Non-pigmented ciliary epithelial cell (primary cell): ENCODE data around the gene GP1BB.

Source experiments
- DNase-seq: peaks from one replicate; pipeline ENCODE4 v3.0.0-alpha.2; 2010; ENCODE audit warnings: low read depth

The GP1BB gene

DNA sequence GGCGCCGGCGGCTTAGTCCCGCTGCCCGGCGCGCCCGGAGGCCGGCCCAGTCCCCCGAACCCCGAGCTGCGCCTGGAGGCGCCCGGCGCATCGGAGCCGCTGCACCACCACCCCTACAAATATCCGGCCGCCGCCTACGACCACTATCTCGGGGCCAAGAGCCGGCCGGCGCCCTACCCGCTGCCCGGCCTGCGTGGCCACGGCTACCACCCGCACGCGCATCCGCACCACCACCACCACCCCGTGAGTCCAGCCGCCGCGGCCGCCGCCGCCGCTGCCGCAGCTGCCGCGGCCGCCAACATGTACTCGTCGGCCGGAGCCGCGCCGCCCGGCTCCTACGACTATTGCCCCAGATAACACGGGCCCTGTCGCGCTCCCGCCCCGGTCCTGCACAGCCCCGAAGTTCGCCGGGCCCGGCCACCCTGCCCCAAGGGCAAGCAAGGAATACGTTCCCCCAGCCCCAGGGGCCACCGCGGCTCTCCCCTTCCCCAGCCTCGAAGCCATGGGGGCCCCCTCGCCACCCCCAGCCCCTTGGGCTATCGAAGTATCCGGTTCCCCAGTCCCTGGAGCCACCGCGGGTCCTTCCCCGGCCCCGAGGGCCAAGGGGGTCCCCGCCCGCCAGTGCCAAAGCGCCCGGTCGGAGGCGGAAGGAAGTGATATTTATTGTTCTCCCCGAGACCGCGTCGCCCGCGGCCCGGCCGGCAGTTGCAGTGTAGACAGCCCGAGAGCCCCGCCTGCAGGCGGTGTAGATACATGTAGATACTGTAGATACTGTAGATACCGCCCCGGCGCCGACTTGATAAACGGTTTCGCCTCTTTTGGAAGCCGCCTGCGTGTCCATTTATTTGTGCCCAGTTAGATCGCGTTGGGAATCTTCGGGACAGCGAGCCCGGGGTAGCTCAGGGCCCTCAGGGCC is 43.4 kb downstream of the GP1BB start:
- DNase-seq: no peak

DNA sequence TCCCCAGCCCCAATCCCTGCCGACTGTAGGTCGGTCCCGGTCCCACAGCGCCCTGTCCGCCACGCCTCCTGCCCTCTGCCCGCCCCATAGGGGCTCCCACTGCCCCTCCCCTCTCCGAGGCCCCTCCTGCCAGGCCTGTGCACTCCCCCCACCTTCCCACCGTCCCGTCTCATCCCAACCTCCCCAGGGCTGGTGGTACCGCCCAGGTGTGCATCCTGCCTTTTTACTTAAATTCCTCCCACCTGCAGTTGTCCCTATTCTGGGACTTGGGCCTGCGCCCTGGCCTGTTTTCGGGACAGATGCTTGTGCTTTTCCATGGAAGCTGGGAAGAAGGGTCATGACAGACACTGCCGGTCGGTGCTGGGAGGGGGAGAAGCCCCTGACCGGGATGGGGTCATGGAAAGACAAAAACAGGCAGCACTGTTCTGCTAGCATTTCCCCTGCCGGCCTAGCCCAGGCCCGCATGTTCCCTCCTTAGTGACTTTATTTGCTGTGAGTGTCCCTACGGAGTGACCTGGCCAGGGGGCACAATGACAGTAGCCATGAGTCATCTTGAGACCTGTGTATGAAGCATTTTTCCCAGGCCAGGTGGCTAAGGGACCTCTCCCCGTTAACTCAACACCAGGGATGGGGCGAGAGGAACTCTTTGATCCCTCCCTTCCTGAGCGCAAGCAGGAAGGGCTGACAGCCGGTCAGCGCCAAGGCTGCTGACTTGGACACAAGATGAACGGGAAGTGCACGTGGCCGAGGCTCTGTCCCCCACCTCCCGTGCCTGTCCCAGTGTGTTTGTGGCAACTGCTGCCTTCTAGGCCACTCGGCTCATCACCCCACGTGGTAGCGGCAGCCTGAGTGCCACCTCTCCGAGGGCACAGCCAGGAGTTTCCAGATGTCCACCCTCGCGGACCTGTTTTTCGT is 44.3 kb downstream of the GP1BB start:
- no peak for DNase-seq

DNA sequence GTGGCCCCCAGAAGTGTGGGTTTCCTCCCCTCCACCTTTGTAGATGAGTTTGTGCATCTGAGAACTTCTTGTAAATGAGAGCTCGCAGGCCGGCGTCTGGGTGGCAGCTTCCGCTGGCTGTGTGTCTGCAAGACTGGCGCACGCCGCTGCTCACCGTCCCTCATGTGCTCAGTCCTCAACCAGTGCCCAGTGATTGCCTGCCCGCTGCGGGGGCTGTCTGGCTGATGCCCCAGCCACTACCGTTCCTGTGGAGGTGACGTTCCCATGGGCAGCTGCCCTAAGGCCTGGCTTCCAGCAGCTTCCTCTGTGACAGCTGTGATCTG is 46.0 kb downstream of the GP1BB start:
- no peak for DNase-seq

DNA sequence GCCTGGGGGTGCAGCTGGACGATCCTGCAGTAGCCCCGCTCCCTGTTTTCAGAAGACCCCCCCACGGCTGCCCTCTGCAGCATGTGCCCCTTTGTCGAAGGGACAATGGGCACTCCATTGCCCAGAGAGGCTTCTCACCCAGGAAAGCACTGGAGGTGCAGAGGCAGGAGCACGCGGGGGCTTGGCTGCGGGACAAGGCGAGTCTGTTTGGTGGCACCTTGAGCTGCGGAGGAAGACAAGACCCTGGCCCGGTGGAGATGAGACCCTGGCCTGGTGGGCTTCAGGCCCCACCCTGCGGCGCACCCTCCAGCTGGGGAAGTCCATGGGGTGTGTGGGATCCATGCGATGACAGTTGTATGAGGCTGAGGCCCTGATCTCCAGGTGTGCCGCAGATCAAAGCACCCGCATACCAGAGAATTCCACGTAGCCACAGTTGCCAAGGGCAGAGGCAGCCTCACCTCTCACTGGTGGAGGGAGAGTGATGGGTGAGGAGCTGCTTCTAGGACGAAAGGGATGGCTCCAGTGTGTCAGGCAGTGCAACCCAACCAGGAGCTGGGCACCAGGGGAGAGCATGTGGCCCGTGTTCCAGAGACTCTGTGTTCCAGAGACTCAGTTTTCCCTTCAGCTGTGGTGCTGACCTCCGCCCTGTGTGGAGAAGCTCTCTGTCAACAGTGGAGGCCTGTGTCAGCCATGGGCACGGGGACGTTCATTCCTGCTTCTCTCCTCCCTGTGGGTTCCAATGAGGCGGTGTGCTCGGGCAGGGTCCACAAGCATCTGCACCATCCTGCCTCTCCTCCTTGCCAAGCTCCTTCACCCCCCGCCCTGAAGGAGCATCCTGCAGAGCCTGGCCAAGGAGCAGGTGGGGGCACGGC is 47.2 kb downstream of the GP1BB start:
- no peak for DNase-seq

DNA sequence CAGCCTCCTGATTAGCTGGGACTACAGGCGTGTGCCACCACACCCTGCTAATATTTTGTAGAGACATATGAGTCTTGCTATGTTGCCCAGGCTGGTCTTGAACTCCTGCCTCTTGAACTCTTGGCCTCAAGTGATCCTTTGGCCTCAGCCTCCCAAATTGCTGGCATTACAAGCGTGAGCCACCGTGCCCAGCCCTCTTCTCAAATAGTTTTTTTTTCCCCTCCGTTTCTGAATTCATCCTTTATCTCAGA is 49.0 kb downstream of the GP1BB start:
- DNase-seq: no peak

DNA sequence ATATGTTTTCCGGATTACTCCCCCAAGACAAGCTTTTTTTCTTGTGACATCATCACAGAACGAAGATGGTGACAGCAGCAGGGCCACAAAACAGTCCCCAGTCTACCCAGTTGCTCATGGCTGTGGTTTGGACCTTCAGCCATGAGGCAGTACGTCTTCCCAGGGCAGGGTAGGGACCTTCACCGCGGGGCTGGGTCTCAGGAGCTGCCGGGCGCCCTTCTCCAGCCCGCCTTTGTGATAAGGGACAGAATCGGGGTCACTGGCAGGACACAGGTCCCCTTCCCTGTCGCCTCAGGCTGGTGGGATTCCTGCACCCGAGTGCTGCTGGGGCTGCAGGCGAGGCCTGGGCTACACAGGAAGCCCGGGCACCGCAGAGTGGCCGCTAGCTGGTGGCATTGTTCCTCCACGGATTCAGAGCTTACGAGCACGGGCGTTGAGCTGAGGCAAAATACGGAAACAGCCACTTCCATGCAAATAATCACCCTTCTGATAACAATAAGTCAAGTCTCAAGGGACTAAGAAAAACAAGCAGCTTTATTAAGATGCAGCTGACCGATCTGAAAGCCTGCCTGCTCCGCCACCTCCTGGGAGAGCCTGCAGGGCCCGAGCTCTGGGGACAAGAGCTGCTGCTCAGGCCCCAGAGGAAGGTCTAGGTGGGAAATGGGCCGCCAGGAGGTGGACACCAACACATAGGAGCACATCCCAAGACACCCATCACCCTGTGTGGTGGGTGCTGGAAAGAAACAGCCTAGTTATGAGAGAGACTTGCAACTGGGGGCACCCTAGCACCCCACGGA is 49.5 kb downstream of the GP1BB start:
- no peak for DNase-seq

DNA sequence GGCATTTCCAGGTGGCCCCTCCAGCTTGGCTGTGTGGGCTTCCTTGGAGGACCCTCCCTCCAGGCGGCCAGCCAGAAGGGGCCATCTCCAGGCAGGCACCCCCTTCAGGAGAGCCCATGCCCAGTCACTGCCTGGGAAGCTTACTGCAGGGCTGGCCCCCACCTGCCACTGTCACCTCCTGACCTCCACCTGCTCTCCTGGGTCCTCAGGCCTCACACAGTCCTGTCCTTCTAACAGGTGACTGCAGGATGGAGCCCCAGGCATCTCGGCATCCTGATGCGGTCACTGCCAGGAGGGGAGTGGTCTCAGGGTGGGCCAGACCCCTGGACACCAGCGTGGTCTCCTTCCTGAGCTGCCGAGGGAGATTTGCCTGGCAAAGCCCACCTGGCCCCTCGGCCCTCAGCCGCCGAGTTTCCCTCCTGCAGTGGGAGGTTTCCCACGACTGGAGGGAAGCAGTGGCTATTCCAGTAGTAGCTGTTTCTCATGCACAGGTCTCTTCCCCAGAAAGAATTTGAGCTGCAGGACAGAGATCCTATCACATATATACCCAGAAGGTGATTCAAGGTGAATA is 50.2 kb downstream of the GP1BB start:
- DNase-seq: no peak
